Activated T-cell treated with anti-CD3 and anti-CD28 coated beads, Interleukin-2, amount 50 U/mL, for 72 hours (primary cell): ENCODE data around the gene MRTFB. TPM values are rescaled to one million over a fixed set of nuclear protein-coding genes. Genes with fewer than 3 reads are reported as not detected.
A peak's percentile ranks its signal among the peaks of the same experiment; 100 is the strongest.

Experiments used
- ATAC-seq, 2 donors: fragments of 150-1000 bp; cut with Tn5 transposase; replicated peaks in 1 of 2; 2 replicates each; pipeline ENCODE4 v1.10.0; 2021; ENCODE audit warnings: moderate library complexity in 2 of 2, mild to moderate bottlenecking in 1 of 2
- DNase-seq, 2 donors: peaks; one replicate each; pipeline ENCODE4 v3.0.0; 2021 to 2022; ENCODE audit warnings: mixed read lengths in 1 of 2
- H3K27ac Mint-ChIP-seq: one replicate; pipeline ENCODE4 v1.8.0; 2022; ENCODE audit warnings: mild to moderate bottlenecking, moderate library complexity, mixed read lengths
- H3K27me3 Mint-ChIP-seq: one replicate; pipeline ENCODE4 v1.8.0; 2022; ENCODE audit warnings: low read depth, mixed read lengths
- H3K36me3 Mint-ChIP-seq, 2 donors: one replicate each; pipeline ENCODE4 v1.8.0; 2022; ENCODE audit warnings: mixed read lengths in 2 of 2, mild to moderate bottlenecking in 1 of 2; ENCODE audit not compliant: insufficient read depth in 2 of 2
- H3K4me1 Mint-ChIP-seq: one replicate; pipeline ENCODE4 v1.8.0; 2022; ENCODE audit warnings: low read depth, mixed read lengths
- H3K4me3 Mint-ChIP-seq, 2 donors: one replicate each; pipeline ENCODE4 v1.8.0; 2022; ENCODE audit warnings: mild to moderate bottlenecking in 2 of 2, mixed read lengths in 2 of 2, moderate library complexity in 2 of 2
- H3K9me3 Mint-ChIP-seq, 2 donors: one replicate each; pipeline ENCODE4 v1.8.0; 2022; ENCODE audit warnings: mixed read lengths in 2 of 2
- total RNA-seq, 2 donors: library from RNA; stranded (reverse); gene quantifications; one replicate each; pipeline ENCODE4 v1.2.3, GENCODE V29; 2022

The MRTFB gene
- total RNA-seq, 2 donors from 2014 or later = 22.5 to 27.1 TPM

DNA sequence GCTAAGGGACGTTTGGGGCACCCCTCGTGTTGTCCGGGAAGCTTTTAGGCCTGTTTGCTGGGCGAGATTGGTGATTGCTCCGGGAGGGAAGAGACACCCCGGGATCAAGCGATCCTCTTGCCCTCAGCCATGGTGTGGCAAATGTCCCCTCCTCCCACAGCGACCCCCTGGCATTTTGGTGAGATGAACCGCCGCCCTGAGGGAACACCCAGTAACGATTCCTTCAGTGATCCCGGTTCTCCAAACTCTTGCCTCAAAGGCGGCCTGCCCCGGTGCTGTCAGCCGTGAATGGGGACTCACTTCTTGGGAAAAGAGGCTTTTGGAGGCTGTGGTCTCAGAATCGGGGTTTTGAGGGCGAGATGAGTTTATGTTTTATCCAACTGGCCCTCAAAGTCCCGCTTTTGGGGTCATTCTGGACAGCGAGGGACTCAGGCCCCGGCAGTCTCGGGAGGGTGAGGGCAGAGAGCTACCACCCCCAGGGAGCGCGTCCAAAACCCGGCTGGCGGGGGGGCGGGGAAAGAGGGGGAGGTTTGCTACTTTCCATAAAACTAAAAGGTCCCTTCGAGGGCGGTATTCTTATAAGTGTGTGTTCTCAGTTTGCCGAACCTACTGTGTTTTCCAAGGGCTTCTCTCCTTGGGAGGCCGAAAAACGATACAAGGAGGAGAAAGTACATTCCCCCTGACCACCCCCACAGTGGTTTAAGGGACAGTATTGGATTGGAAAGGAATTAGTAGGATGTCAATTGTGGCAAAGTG lies 232.7 kb downstream of the MRTFB start:
- H3K4me1 Mint-ChIP-seq = peaks cover 46% of the 10 kb centered on the region
- H3K9me3 Mint-ChIP-seq = no peaks in the 10 kb centered on the region
- no peak for DNase-seq
- H3K36me3 Mint-ChIP-seq = no peaks in the 10 kb centered on the region
- H3K27ac Mint-ChIP-seq = no peak overlapping the region
- no peak for ATAC-seq
- H3K4me3 Mint-ChIP-seq = peak overlapping the region in 1 of 2 donors; percentile 87
- H3K27me3 Mint-ChIP-seq = peaks cover 22% of the 10 kb centered on the region

DNA sequence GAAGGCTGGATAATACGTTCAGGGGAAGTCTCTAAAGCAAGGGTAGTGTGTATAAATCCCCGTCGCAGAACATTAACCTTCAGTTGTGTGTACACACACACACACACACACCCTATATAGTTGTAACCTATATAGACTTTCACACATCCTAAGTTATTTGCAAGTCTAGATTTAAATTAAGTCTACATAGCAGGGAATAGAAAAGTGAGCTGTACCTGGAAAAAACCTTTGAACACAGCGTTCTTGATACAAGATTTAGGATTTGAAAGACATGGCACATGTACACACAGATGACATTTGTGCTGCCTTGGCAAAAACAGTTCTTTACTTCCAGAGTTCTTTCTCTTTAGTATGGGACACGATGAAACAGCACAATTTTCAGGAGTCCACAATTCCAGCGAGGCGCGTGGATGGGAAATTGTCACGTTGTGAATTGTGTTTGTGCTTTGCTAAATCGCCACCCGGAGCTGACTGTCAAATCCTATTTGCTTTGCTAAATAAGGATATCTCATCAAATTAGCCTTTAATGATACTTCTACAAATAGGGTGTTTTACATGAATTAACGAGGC lies 233.9 kb downstream of the MRTFB start:
- H3K4me3 Mint-ChIP-seq = no peak overlapping the region
- no peaks in the 10 kb centered on the region for H3K9me3 Mint-ChIP-seq
- H3K27me3 Mint-ChIP-seq = peaks cover 22% of the 10 kb centered on the region

GRCh38 chr16:14306485-14307058 lies 235.5 kb downstream of the MRTFB start:
- H3K36me3 Mint-ChIP-seq = no peaks in the 10 kb centered on the region
- ATAC-seq = no peak
- no peak for DNase-seq
- H3K27ac Mint-ChIP-seq = no peak overlapping the region
- H3K9me3 Mint-ChIP-seq = no peaks in the 10 kb centered on the region
- H3K4me1 Mint-ChIP-seq = peaks cover 53% of the 10 kb centered on the region
- H3K4me3 Mint-ChIP-seq = no peak overlapping the region
- H3K27me3 Mint-ChIP-seq = peaks cover 9% of the 10 kb centered on the region

More for the DNA sequence above, 233.9 kb downstream of the MRTFB start:
- peaks cover 57% of the 10 kb centered on the region for H3K4me1 Mint-ChIP-seq
- no peaks in the 10 kb centered on the region for H3K36me3 Mint-ChIP-seq
- no peak overlapping the region for H3K27ac Mint-ChIP-seq
- no peak for ATAC-seq
- no peak for DNase-seq

DNA sequence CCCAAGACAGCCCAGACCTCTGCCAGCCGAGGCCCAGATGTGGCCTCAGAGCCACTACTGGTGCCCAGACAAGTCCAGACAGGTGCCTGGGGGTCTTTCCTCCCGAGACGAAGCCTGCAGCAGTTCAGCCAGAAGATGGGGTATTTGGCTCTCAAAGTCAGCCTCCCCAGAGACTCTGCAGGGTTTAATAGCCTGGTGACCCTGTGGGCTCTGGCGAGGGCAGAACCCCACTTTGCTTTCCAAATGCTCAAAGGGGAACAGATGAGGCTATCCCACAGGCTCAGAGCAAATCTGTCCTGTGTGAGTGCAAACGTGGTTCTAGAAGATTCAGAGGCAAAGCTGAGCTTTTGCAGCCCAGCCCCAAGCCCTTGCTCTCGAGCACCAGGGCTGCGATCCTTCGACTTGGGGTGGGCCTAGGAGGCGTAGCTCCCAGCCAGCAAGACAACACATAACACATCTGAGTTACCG lies 236.0 kb downstream of the MRTFB start:
- DNase-seq (no peak), ATAC-seq (no peak)
- H3K27ac Mint-ChIP-seq = no peak overlapping the region
- H3K9me3 Mint-ChIP-seq = no peaks in the 10 kb centered on the region
- peaks cover 9% of the 10 kb centered on the region for H3K27me3 Mint-ChIP-seq
- peaks cover 53% of the 10 kb centered on the region for H3K4me1 Mint-ChIP-seq
- H3K36me3 Mint-ChIP-seq = no peaks in the 10 kb centered on the region
- peak overlapping the region in 1 of 2 donors; percentile 20 for H3K4me3 Mint-ChIP-seq

DNA sequence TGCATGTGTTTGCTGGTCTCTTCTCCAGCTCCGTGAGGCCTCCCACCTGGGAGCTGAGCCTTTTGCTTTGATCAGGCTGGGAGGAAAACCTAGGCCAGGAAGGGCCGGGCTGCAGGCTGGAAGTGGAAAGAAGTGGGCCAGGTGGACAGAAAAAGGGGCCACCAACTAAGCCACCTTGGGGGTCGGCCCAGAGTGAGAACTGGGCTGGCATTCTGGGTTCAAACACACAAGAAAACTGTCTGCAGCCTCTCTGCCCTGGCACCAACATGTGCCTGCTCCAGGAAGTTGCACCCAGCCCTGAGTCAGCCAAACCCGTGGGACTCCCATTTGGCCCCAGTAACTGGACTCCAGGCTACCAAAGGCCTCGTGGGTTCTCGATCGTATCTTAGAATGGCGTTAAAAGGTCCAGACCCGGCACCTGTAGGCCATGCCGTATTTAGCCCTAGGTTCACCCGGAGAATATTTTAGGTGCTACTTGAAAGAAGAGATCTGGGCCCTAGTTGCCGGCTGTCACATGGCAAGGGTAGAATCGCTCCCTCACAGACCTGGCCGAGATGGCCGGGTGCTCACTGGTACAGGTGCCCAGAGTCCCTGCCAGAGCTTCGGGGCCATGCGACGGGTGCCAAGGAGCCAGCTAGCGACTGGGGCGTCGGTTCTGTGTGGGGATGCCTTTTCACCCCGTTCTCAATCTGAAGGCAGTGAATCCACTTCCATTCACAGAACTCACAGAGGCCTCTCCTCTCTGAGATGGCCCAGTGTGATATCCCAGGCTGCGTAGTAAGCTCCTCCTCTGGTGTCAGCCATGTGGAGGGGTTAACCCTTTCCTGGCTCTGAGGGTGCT lies 236.6 kb downstream of the MRTFB start:
- ATAC-seq (no peak), DNase-seq (no peak)
- Mint-ChIP-seq H3K27me3 (peaks cover 9% of the 10 kb centered on the region), H3K4me3 (no peak overlapping the region), H3K9me3 (no peaks in the 10 kb centered on the region), H3K27ac (no peak overlapping the region), H3K36me3 (no peaks in the 10 kb centered on the region), H3K4me1 (peaks cover 53% of the 10 kb centered on the region)

GRCh38 chr16:14308368-14308723 lies 237.2 kb downstream of the MRTFB start:
- no peaks in the 10 kb centered on the region for H3K36me3 Mint-ChIP-seq
- ATAC-seq (no peak), DNase-seq (no peak)
- H3K9me3 Mint-ChIP-seq = no peaks in the 10 kb centered on the region
- peaks cover 9% of the 10 kb centered on the region for H3K27me3 Mint-ChIP-seq
- peaks cover 49% of the 10 kb centered on the region for H3K4me1 Mint-ChIP-seq
- peak overlapping the region in 1 of 2 donors; percentile 83 for H3K4me3 Mint-ChIP-seq
- no peak overlapping the region for H3K27ac Mint-ChIP-seq

GRCh38 chr16:14309001-14309886 lies 238.1 kb downstream of the MRTFB start:
- peak; percentile 64 to 76 for ATAC-seq
- H3K4me3 Mint-ChIP-seq = peak overlapping the region; percentile 67 to 83
- peaks cover 47% of the 10 kb centered on the region for H3K4me1 Mint-ChIP-seq
- no peaks in the 10 kb centered on the region for H3K36me3 Mint-ChIP-seq
- no peak overlapping the region for H3K27ac Mint-ChIP-seq
- H3K27me3 Mint-ChIP-seq = peaks cover 9% of the 10 kb centered on the region
- H3K9me3 Mint-ChIP-seq = no peaks in the 10 kb centered on the region
- peak; percentile 23 to 47 for DNase-seq

- Mint-ChIP-seq H3K27me3 (peaks cover 7% of the 10 kb centered on the region), H3K4me1 (peaks cover 47% of the 10 kb centered on the region), H3K36me3 (no peaks in the 10 kb centered on the region), H3K27ac (no peak overlapping the region), H3K9me3 (no peaks in the 10 kb centered on the region), H3K4me3 (peak overlapping the region; percentile 67 to 83)
- ATAC-seq = peak; percentile 28 to 54
- peak in 1 of 2 donors; percentile 25 for DNase-seq
Observed at GRCh38 chr16:14309906-14310305, 238.8 kb downstream of the MRTFB start.

- Mint-ChIP-seq H3K27ac (no peak overlapping the region), H3K4me1 (peaks cover 44% of the 10 kb centered on the region), H3K4me3 (peak overlapping the region in 1 of 2 donors; percentile 37), H3K27me3 (peaks cover under 1% of the 10 kb centered on the region), H3K9me3 (no peaks in the 10 kb centered on the region), H3K36me3 (no peaks in the 10 kb centered on the region)
- DNase-seq (peak in 1 of 2 donors; percentile 7), ATAC-seq (no peak)
Observed at GRCh38 chr16:14310519-14310991, 239.4 kb downstream of the MRTFB start.

DNA sequence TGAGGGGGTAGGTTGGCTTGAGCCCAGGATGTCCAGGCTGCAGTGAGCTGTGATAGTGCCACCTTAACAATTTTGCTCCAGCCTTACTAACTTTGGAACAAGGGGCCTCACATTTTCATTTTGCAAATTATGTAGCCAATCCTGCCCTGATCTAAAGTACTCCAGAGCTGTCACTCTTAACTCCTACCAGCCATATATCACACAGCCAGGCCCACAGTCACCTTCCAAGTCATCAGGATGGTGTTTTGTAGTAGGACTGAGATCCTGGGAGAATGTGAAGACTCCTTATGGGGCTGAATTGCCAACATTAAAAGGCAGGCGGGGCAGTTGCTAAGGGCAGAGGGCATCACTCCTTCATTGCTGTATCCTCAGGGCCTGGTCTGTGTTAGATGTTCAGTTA lies 243.0 kb downstream of the MRTFB start:
- Mint-ChIP-seq H3K36me3 (no peaks in the 10 kb centered on the region), H3K9me3 (no peaks in the 10 kb centered on the region), H3K4me1 (peaks cover 14% of the 10 kb centered on the region), H3K4me3 (no peak overlapping the region), H3K27ac (no peak overlapping the region), H3K27me3 (no peaks in the 10 kb centered on the region)
- no peak for ATAC-seq
- no peak for DNase-seq

- Mint-ChIP-seq H3K27me3 (no peaks in the 10 kb centered on the region), H3K36me3 (no peaks in the 10 kb centered on the region), H3K27ac (no peak overlapping the region), H3K4me1 (no peaks in the 10 kb centered on the region), H3K4me3 (no peak overlapping the region), H3K9me3 (no peaks in the 10 kb centered on the region)
- DNase-seq (no peak), ATAC-seq (no peak)
Observed at GRCh38 chr16:14315683-14316320, 244.7 kb downstream of the MRTFB start.
